K562 (cell line): ENCODE results near the gene DUSP16. TPM values are rescaled to one million over a fixed set of nuclear protein-coding genes. Genes with fewer than 3 reads are reported as not detected.

ENCODE experiments used
- ATAC-seq: fragments of 200-7000 bp; cut with Tn5 transposase; 3 replicates; pipeline ENCODE4 v1.9.1; 2020; ENCODE audit warnings: moderate library complexity
- BruUV-seq: library from RNA; stranded (reverse); fragments of 400-500 nt; replicated peaks from 2 replicates; lab custom pipeline; 2021; lab: Mats Ljungman, UMichigan
- CTCF ChIA-PET: fragments of 300-600 bp; formaldehyde crosslinking; extraction: SDS; loops from one replicate; lab custom pipeline; 2021; ENCODE audit warnings: low intra/inter-chr PET ratio; lab: Yijun Ruan, JAX
- POLR2A ChIA-PET: fragments of 300-600, 350-650 bp; sonication (Branson Sonifier 250); formaldehyde crosslinking; extraction: SDS; loops from one replicate; lab custom pipeline; 2021; ENCODE audit warnings: antibody characterized with exemption, inconsistent platforms; lab: Yijun Ruan, JAX
- DNase-seq, 4 experiments: peaks; one replicate each; pipeline versions ENCODE4 v3.0.0 to v3.0.0-alpha.2; 2011 to 2018; ENCODE audit warnings: low spot score in 3 of 4, mixed read lengths in 3 of 4; ENCODE audit errors: extremely low read depth in 1 of 4
- FAIRE-seq: peaks from 2 replicates; lab custom pipeline; 2011; peaks lifted over from hg19 to GRCh38; lab: Jason Lieb, UNC
- H2AFZ ChIP-seq: 2 replicates; pipeline ENCODE4 v1.6.0; 2011; ENCODE audit warnings: low read depth, low read length, control low read depth, inconsistent platforms
- H3K27ac ChIP-seq: fragments of 200-600 bp; 3 replicates; pipeline ENCODE4 v1.8.0; 2011; ENCODE audit warnings: low read depth, mild to moderate bottlenecking, control low read depth, inconsistent platforms, low read length, moderate library complexity, mixed read lengths; ENCODE audit errors: extremely low read depth
- H3K27me3 ChIP-seq, 2 experiments: fragments of 300-600 bp in 1 of 2; 2 replicates in 1 of 2; 3 replicates in 1 of 2; pipeline versions ENCODE4 v1.6.0 to v1.8.0; 2011; ENCODE audit warnings: inconsistent platforms in 2 of 2, low read length in 2 of 2, mild to moderate bottlenecking in 1 of 2, mixed read lengths in 1 of 2, moderate library complexity in 1 of 2; ENCODE audit not compliant: control insufficient read depth in 2 of 2, insufficient read depth in 2 of 2
- H3K36me3 ChIP-seq: fragments of 300-600 bp; 3 replicates; pipeline ENCODE4 v1.8.0; 2011; ENCODE audit warnings: mild to moderate bottlenecking, low read length, inconsistent platforms; ENCODE audit not compliant: control insufficient read depth, insufficient read depth
- H3K4me1 ChIP-seq, 2 experiments: fragments of 200-600 bp in 1 of 2; replicated peaks in 1 of 2; 2 replicates in 1 of 2; 3 replicates in 1 of 2; pipeline versions ENCODE4 v1.5.1 to v1.8.0; 2011; ENCODE audit warnings: inconsistent platforms in 2 of 2, low read length in 2 of 2, mild to moderate bottlenecking in 1 of 2, mixed read lengths in 1 of 2, moderate library complexity in 1 of 2; ENCODE audit not compliant: control insufficient read depth in 2 of 2, insufficient read depth in 2 of 2
- H3K4me2 ChIP-seq: 2 replicates; pipeline ENCODE4 v1.6.1; 2011; ENCODE audit warnings: low read length, control low read depth, inconsistent platforms, mixed read lengths; ENCODE audit not compliant: insufficient read depth
- H3K4me3 ChIP-seq: fragments of 200-600 bp; sonication (generic), shearing (Covaris generic); 2 replicates; pipeline ENCODE4 v1.5.1; 2016; ENCODE audit warnings: control low read depth, inconsistent platforms
- H3K79me2 ChIP-seq: fragments of 200-600 bp; 3 replicates; pipeline ENCODE4 v1.8.0; 2011; ENCODE audit warnings: low read length, inconsistent platforms; ENCODE audit not compliant: control insufficient read depth, insufficient read depth
- H3K9ac ChIP-seq, 2 experiments: 2 replicates each; pipeline versions ENCODE4 v1.6.0 to v1.6.1; 2011; ENCODE audit warnings: low read depth in 2 of 2, low read length in 2 of 2, control low read depth in 1 of 2, inconsistent platforms in 1 of 2, mild to moderate bottlenecking in 1 of 2, mixed read lengths in 1 of 2; ENCODE audit not compliant: insufficient read depth in 1 of 2
- H3K9me1 ChIP-seq: one replicate; pipeline ENCODE4 v1.6.0; 2011; ENCODE audit warnings: inconsistent platforms, mild to moderate bottlenecking, low read length, moderate library complexity; ENCODE audit not compliant: control insufficient read depth, insufficient read depth
- H3K9me3 ChIP-seq: replicated peaks from 2 replicates; pipeline ENCODE4 v1.5.1; 2011; ENCODE audit warnings: low read depth, low read length, inconsistent platforms; ENCODE audit not compliant: control insufficient read depth, insufficient read depth
- H4K20me1 ChIP-seq: replicated peaks from 2 replicates; pipeline ENCODE4 v1.6.1; 2011; ENCODE audit warnings: low read length, inconsistent platforms, mixed read lengths; ENCODE audit not compliant: control insufficient read depth, insufficient read depth
- C11orf30 ChIP-seq: fragments of 450-650 bp; IDR thresholded peaks from 2 replicates; pipeline ENCODE4 v1.6.1; 2016; ENCODE audit warnings: low read depth, mild to moderate bottlenecking
- CBFA2T2 ChIP-seq: fragments of 450-650 bp; conservative IDR thresholded peaks from 2 replicates; pipeline ENCODE4 v1.6.1; 2017; ENCODE audit warnings: mild to moderate bottlenecking
- FOXA3 ChIP-seq, 2 experiments: fragments of 450-650 bp in 1 of 2; sonication (generic) in 1 of 2; formaldehyde crosslinking; IDR thresholded peaks in 1 of 2; conservative IDR thresholded peaks in 1 of 2; 2 replicates each; pipeline versions ENCODE4 v1.4.0 to v1.8.0; 2020 to 2022; ENCODE audit warnings: mild to moderate bottlenecking in 2 of 2, missing genetic modification reagents in 1 of 2
- RFX1 ChIP-seq: fragments of 450-650 bp; IDR thresholded peaks from 2 replicates; pipeline ENCODE4 v1.6.1; 2016; ENCODE audit warnings: mild to moderate bottlenecking, moderate library complexity
- SMAD4 ChIP-seq: fragments of 250-450 bp; sonication (Bioruptor Pico); conservative IDR thresholded peaks from 2 replicates; pipeline ENCODE4 v1.8.0; 2021; ENCODE audit warnings: inconsistent platforms, mild to moderate bottlenecking, moderate library complexity
- SNAPC5 ChIP-seq: fragments of 250-450 bp; sonication (Bioruptor Pico); IDR thresholded peaks from 2 replicates; pipeline ENCODE4 v1.8.0; 2021; ENCODE audit warnings: moderate library complexity, mild to moderate bottlenecking, inconsistent platforms
- STAT5A ChIP-seq: IDR thresholded peaks from 2 replicates; pipeline ENCODE4 v1.6.1; 2012; ENCODE audit warnings: low read length, inconsistent platforms, borderline replicate concordance
- TAF15 ChIP-seq: fragments of 200-400 bp; formaldehyde crosslinking; IDR thresholded peaks from 2 replicates; pipeline ENCODE4 v1.6.1; 2017; ENCODE audit warnings: mild to moderate bottlenecking, low read depth, low read length, moderate library complexity
- TBP ChIP-seq: optimal IDR thresholded peaks from 2 replicates; pipeline ENCODE3; 2011; ENCODE audit warnings: low read depth, low read length, improper control_type of control experiment
- TEAD4 ChIP-seq, 2 experiments: sonication (generic) in 1 of 2; formaldehyde crosslinking in 1 of 2; IDR thresholded peaks; 2 replicates each; pipeline versions ENCODE4 v1.6.1 to v1.8.0; 2012 to 2022; ENCODE audit warnings: borderline replicate concordance in 1 of 2, inconsistent platforms in 1 of 2, low read length in 1 of 2, mild to moderate bottlenecking in 1 of 2, missing genetic modification reagents in 1 of 2
- ZFX ChIP-seq: sonication (generic); formaldehyde crosslinking; IDR thresholded peaks from 2 replicates; pipeline ENCODE4 v1.8.0; 2022; ENCODE audit warnings: mild to moderate bottlenecking, missing genetic modification reagents, moderate library complexity
- ZNF316 ChIP-seq: fragments of 450-650 bp; IDR thresholded peaks from 2 replicates; pipeline ENCODE4 v1.6.1; 2016
- WGBS: fragments of 100-300 bp; shearing (Covaris generic); methylation state at CpG from one replicate; pipeline ENCODE4 v1.1.6; 2016; ENCODE audit warnings: low coverage, mixed read lengths; ENCODE audit not compliant: insufficient coverage; ENCODE audit errors: missing lambda C conversion rate; 5-methylcytosine and 5-hydroxymethylcytosine counted together
- in situ Hi-C: fragments of 300-500 bp; cut with MboI; formaldehyde crosslinking; loops from 4 replicates; pipeline ENCODE4 v1.15.0; 2018; ENCODE audit warnings: inconsistent platforms, mixed read lengths
- intact Hi-C: fragments of 100-400 bp; cut with micrococcal nuclease; formaldehyde crosslinking; loops from 2 replicates; pipeline ENCODE4 v1.14.2; 2022
- polyA plus RNA-seq, 8 experiments: library from polyadenylated mRNA; depleted of rRNA in 4 of 8; stranded (reverse) in 5 of 8; unstranded in 3 of 8; fragments of >200 nt; fragmentation: Nextera tagmentation in 2 of 8; fragmentation: Illumina TruSeq in 1 of 8; extraction: Ambion mirVana in 2 of 8; extraction: Trizol in 1 of 8; gene quantifications; 2 replicates each; pipeline versions ENCODE4 v1.2.1 to v1.2.3, GENCODE V29; 2011 to 2014; ENCODE audit warnings: inconsistent platforms in 1 of 8, missing spikeins in 1 of 8
- total RNA-seq, 7 experiments: library from RNA; depleted of rRNA in 6 of 7; stranded (reverse); fragments of >200 nt in 6 of 7; fragmentation: Illumina TruSeq in 2 of 7; extraction: Trizol in 2 of 7; gene quantifications; 2 replicates each; pipeline versions ENCODE4 v1.2.1 to v1.2.3, GENCODE V29; 2011 to 2021; ENCODE audit warnings: low replicate concordance in 1 of 7

DUSP16 gene
- total and polyA plus RNA-seq, 9 of the 15 experiments (the other 6 are each of a cell fraction or from before 2014, with no cell fraction given), result 0.70 to 12.3 (median 5.7) TPM

- Histone ChIP-seq H2AFZ (peak overlapping the region; percentile 84), H3K9me3 (no peaks in the 10 kb centered on the region), H3K4me3 (no peak overlapping the region)
Observed at GRCh38 chr12:12606781-12607589, 44.3 kb upstream of the DUSP16 start.

GRCh38 chr12:12604740-12605139, 42.1 kb upstream of the DUSP16 start:
- Histone ChIP-seq H2AFZ (peak overlapping the region; percentile 53), H3K9me3 (no peaks in the 10 kb centered on the region), H3K9me1 (no peaks in the 10 kb centered on the region), H3K4me2 (no peak overlapping the region), H3K9ac (no peak overlapping the region), H3K4me3 (no peak overlapping the region), H3K4me1 (no peaks in the 10 kb centered on the region; a peak in 1 of 5 replicates), H3K79me2 (no peaks in the 10 kb centered on the region), H3K27me3 (no peaks in the 10 kb centered on the region), H4K20me1 (no peaks in the 10 kb centered on the region), H3K36me3 (no peaks in the 10 kb centered on the region)
- FAIRE-seq (no peak), ATAC-seq (no peak)
- CTCF ChIA-PET, result no interaction called here
- in situ Hi-C loops (no loop called here), intact Hi-C loops (no loop called here)
- WGBS, result 49% methylated on average over 5 of the region's 5 CpGs
- no TSS peak for BruUV-seq
- TF ChIP-seq TEAD4 (IDR thresholded peaks at IDR 0.05; ENCODE audit: low read length) (no peak), TEAD4 (CRISPR knock-in tag; IDR thresholded peaks at IDR 0.05; ENCODE audit: borderline replicate concordance) (no peak), TAF15 (no peak), RFX1 (no peak), TBP (no peak), FOXA3 (CRISPR knock-in tag; conservative IDR thresholded peaks at IDR 0.05 in 1 of 2, IDR thresholded peaks at IDR 0.05 in 1 of 2) (no peak), SNAPC5 (CRISPR knock-in tag) (no peak), STAT5A (no peak)
- TF ChIP-seq, all 486 proteins: peak for 0
- no peak for DNase-seq
- POLR2A ChIA-PET, result no interaction called here
- no peak overlapping the region for H3K27ac ChIP-seq

More at GRCh38 chr12:12606781-12607589, 44.3 kb upstream of the DUSP16 start:
- H4K20me1 ChIP-seq, result no peaks in the 10 kb centered on the region
- WGBS, result 36% methylated on average over 7 of the region's 7 CpGs
- TF ChIP-seq ZNF316 (peak; percentile 48), SMAD4 (CRISPR knock-in tag) (no peak), C11orf30 (peak; percentile 38; the same call in 1 of the 2 replicates), ZFX (0 out of 2 replicates have a peak, but pooled peaks have one; percentile 23), CBFA2T2 (no peak)
- H3K4me1 ChIP-seq, result peaks cover 0 to 6% of the 10 kb centered on the region in 2 experiments; a peak in 3 of 5 replicates
- H3K36me3 ChIP-seq, result no peaks in the 10 kb centered on the region
- no peaks in the 10 kb centered on the region for H3K9me1 ChIP-seq
- H3K4me2 ChIP-seq, result no peak overlapping the region
- POLR2A ChIA-PET, result no interaction called here
- DNase-seq (no peak), FAIRE-seq (no peak), ATAC-seq (no peak)
- no peaks in the 10 kb centered on the region for H3K79me2 ChIP-seq
- BruUV-seq, result no TSS peak
- H3K27ac ChIP-seq, result no peak overlapping the region
- CTCF ChIA-PET, result no interaction called here
- no peaks in the 10 kb centered on the region for H3K27me3 ChIP-seq
- no peak overlapping the region for H3K9ac ChIP-seq
- intact Hi-C loops (no loop called here), in situ Hi-C loops (no loop called here)
